WI38 (cell line): ENCODE measurements around the gene RUSF1.
"Not testable (repeated sequence)": the region's sequence is repeated elsewhere in the genome, so short reads cannot be mapped to it uniquely, and the experiment has no call there.

Experiments
- H3K4me3 ChIP-seq: 2 replicates; pipeline ENCODE4 v1.5.1; 2011; ENCODE audit warnings: low read depth, mild to moderate bottlenecking, control low read depth, low read length
- CTCF ChIP-seq: IDR thresholded peaks from 2 replicates; pipeline ENCODE4 v1.5.1; 2012; ENCODE audit warnings: low read depth, mild to moderate bottlenecking, control low read depth, low read length

Gene RUSF1

GRCh38 chr16:31508706-31509195 lies 560 bp upstream of the RUSF1 start:
- peak overlapping the region; percentile 99 for H3K4me3 ChIP-seq
- TF ChIP-seq CTCF, result no peak

- peak overlapping the region; percentile 99 for H3K4me3 ChIP-seq
- no peak for TF ChIP-seq CTCF
Observed at GRCh38 chr16:31507617-31507928, 618 bp downstream of the RUSF1 start.

GRCh38 chr16:31505483-31505882 lies 2.7 kb downstream of the RUSF1 start:
- no peak for TF ChIP-seq CTCF
- H3K4me3 ChIP-seq, result no peak overlapping the region

GRCh38 chr16:31504159-31504558 lies 4.0 kb downstream of the RUSF1 start:
- TF ChIP-seq CTCF, result no peak
- no peak overlapping the region for H3K4me3 ChIP-seq

- not testable (repeated sequence) for H3K4me3 ChIP-seq
Observed at GRCh38 chr16:31503555-31503954, 4.6 kb downstream of the RUSF1 start.

- H3K4me3 ChIP-seq, result no peak overlapping the region
- TF ChIP-seq CTCF, result no peak
Observed at GRCh38 chr16:31502981-31503380, 5.2 kb downstream of the RUSF1 start.

- no peak for TF ChIP-seq CTCF
- H3K4me3 ChIP-seq, result no peak overlapping the region
Observed at GRCh38 chr16:31501966-31502348, 6.2 kb downstream of the RUSF1 start.

- H3K4me3 ChIP-seq, result no peak overlapping the region
- no peak for TF ChIP-seq CTCF
Observed at GRCh38 chr16:31501226-31501965, 6.8 kb downstream of the RUSF1 start.
